Hematopoietic multipotent progenitor cell treated with erythropoietin and hydrocortisone succinate and interleukin-3 and kit ligand, for 15 days (in vitro differentiated cells): Measurements from ENCODE around the gene SP110.
"Not testable (repeated sequence)": the region's sequence is repeated elsewhere in the genome, so short reads cannot be mapped to it uniquely, and the experiment has no call there.

Source experiments
- DNase-seq: peaks from one replicate; pipeline ENCODE4 v3.0.0-alpha.2; 2015; ENCODE audit warnings: low spot score

The SP110 gene

GRCh38 chr2:230219419-230220331 lies at the start of gene SP110:
SP110 (minus strand) TSS chr2:230219984; CDS start chr2:230216927, 3,057 bp downstream.
- DNase-seq, result peak; percentile 79

DNA sequence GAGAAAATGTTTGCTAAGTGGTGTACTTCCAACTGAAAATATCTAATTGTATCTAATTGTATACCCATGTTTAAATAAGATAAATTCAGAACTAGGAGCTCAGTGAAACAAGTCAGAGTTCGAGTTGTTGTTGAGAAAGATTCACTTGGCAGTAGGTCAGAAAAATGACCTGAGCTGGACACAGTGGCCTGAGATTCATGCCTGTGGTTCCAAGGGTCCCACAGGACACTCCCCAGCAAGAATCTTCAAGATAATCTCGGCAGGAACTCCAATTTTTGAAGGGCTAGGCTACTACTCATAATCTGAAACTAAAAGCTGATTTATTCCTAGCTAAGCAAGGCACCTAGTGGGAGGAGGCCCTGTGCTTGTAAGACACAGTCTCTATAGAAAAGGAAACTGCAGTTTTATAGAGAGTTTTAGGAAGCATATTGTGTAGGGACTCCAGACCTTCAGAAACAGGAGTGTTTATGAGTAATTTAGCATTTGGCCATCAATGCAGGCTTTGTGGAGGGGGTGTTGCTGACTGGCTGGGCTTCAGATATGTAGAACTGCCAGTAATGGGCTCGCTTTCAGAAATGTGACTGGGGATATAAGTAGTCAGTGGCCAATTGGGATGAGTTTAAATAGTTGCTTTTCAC lies 48.9 kb upstream of the SP110 start:
- no peak for DNase-seq

- no peak for DNase-seq
Observed at GRCh38 chr2:230267556-230267955, 47.8 kb upstream of the SP110 start.

GRCh38 chr2:230267059-230267458 lies 47.3 kb upstream of the SP110 start:
- DNase-seq, result no peak

- DNase-seq, result no peak
Observed at GRCh38 chr2:230266638-230267037, 46.9 kb upstream of the SP110 start.

GRCh38 chr2:230264945-230265344 lies 45.2 kb upstream of the SP110 start:
- not testable (repeated sequence) for DNase-seq

GRCh38 chr2:230262246-230262645 lies 42.5 kb upstream of the SP110 start:
- no peak for DNase-seq

- DNase-seq, result no peak
Observed at GRCh38 chr2:230258483-230258882, 38.7 kb upstream of the SP110 start.

- DNase-seq, result no peak
Observed at GRCh38 chr2:230256733-230257332, 37.0 kb upstream of the SP110 start.

GRCh38 chr2:230254152-230254881 lies 34.5 kb upstream of the SP110 start:
- DNase-seq, result no peak

DNA sequence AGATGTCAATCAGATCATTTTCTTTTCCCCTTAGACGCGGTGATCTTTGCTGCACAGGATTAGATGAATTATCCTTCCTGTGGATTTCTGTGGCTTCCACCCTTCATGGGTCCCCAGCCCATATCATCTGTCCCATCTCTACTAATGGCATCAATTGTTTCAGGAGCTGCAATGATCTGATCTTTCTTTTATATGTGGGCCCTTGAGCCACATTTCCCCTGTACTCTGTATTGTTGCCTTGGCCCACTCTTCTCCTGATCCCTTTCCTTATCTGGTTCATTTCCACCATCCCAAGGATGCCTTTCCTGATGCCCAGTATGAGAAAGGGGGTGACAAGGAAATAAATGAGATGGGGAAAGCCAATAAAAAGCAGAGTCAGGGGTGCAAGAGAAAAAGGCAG lies 30.4 kb upstream of the SP110 start:
- no peak for DNase-seq

- no peak for DNase-seq
Observed at GRCh38 chr2:230246206-230246605, 26.4 kb upstream of the SP110 start.

- no peak for DNase-seq
Observed at GRCh38 chr2:230244211-230244610, 24.4 kb upstream of the SP110 start.

GRCh38 chr2:230234845-230235244 lies 15.1 kb upstream of the SP110 start:
- no peak for DNase-seq

DNA sequence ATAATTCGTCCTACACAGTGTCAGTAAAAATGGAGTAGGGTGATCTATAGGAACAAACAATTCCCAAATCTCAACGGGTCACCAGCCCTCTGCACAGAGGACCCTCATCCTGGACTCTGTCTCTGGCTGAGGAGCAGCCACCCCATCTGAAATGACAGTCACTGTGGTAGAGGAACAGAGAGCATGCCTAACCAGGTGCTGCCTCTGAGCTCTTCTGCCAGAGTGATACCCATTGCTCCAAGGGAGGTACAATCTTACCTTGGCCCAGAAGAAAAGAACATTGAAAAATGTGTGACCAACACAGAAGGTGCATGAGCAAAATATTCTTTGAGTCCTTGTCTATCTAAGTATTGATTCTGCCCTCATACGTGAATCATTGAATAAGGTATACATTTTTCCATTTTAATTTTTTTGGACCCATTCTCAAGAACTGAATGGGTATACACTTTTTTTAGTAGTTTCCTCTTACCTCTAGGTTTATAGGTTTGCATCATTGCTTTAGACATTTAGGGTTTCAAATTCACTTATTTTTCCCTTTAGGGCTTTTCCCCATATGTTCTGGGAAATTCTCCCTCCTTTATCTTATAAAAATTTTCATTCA lies 14.4 kb upstream of the SP110 start:
- no peak for DNase-seq

- DNase-seq, result no peak
Observed at GRCh38 chr2:230231251-230231650, 11.5 kb upstream of the SP110 start.

GRCh38 chr2:230230496-230231200 lies 10.9 kb upstream of the SP110 start:
- DNase-seq, result no peak

DNA sequence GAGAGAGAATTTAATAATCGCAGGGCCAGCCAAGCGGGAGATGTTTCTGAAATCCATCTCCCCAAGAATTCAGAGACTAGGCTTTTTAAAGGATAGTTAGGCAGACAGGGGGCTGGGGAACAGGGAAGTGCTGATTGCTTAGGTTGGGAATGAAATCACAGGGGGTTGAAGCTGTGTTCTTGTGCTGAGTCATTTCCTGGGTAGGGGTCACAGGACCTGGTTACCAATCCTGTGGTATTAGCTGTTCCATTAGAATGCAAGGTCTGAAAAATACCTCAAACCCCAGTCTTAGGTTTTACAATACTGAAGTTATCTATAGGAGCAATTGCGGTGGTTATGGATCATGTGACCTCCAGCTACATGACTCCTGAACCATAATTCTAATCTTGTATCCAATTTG lies 10.3 kb upstream of the SP110 start:
- DNase-seq, result no peak

DNA sequence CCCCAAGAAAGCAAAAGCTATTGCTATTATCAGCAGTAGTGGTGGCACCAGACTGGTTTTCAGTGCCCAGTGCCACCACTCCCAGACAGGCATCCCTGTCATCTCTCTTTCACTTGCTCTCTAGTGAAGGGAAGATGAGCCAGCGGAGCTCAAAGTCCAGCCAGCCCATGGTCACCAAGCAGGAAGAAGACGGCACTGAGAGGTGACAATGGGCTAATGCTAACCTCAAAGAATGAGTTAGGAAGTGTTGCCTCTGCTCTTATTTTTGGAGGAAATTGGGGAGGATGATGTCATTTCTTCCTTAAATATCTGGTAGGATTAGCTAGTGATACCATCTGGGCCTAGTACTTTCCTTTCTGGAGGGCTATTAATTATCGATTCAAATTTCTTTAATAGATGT lies 7.4 kb upstream of the SP110 start:
- no peak for DNase-seq

DNA sequence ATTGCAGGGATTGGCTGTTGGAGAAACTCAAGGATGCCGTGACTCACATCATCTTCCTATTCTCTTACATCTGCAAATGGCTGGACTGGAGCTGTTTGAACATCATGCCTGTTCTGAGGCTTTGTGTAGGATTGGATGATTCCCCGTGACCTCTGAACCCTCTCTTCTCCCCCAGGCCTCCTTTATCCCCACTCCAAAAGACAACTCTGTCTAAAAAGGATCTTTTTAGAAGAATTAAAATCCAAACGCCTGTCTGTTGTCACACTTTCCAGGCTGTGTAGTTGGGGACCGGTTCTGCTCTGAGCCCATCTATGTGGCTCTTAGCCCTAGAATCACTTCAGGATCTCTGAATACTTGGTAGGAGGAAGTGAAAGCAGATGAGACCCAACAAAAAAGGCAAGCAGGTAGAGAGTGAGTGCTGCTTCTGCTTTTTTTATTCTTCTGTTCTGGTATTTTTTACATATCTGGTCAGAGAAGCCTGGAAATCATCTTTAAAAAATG lies 6.3 kb upstream of the SP110 start:
- no peak for DNase-seq

DNA sequence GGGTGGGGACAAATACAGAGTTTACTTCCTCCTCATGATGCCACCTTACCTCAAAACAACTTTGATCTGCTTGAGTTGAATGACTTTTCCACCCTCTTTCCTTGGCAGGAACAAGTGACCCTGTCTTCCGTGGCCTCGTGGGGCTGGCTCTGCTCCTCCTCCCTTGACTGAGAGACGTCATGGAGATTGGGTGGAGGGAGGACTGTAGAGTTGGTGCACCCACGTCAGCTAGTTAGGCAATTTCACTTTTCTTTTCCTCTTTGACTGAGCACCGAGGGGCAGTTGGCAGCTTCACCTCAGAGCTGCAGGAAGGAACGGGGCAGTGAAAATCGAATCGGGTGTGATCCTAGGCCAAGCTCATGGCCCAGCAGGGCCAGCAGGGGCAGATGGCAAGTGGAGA lies 5.7 kb upstream of the SP110 start, which contains the start of gene SP140:
TSS of gene SP140 (plus strand) at position 251 of the 400 bp plus-strand sequence. CDS start at position 360, 109 bp downstream.
- no peak for DNase-seq
